ENCODE results near the gene RUSF1. TPM values are rescaled to one million over a fixed set of nuclear protein-coding genes. Genes with fewer than 3 reads are reported as not detected.

Gene RUSF1
- total RNA-seq, 1 donor from 2014 or later, result 64.6 TPM

- H3K36me3 ChIP-seq, result no peaks in the 10 kb centered on the region
- peaks cover 9% of the 10 kb centered on the region for H3K4me1 ChIP-seq
- no peak for DNase-seq (ENCODE audit: extremely low spot score in 2 of 2)
- H3K27ac ChIP-seq, result no peak overlapping the region
- intact Hi-C loops (cut with DNase I), result no loop called here
- no peak overlapping the region for H3K4me3 ChIP-seq
- H3K9me3 ChIP-seq, result no peaks in the 10 kb centered on the region
- no peak for TF ChIP-seq CTCF (IDR thresholded peaks at IDR 0.05)
- no peak for TF ChIP-seq POLR2A (IDR thresholded peaks at IDR 0.05)
- TF ChIP-seq POLR2AphosphoS5 (IDR thresholded peaks at IDR 0.05; ENCODE audit: insufficient read depth in 1 of 2, low read depth in 1 of 2), result no peak
- H3K27me3 ChIP-seq, result no peaks in the 10 kb centered on the region
Measured at GRCh38 chr16:31530405-31530804, 22.2 kb upstream of the RUSF1 start.

GRCh38 chr16:31529937-31530312, 21.7 kb upstream of the RUSF1 start:
- Histone ChIP-seq H3K36me3 (no peaks in the 10 kb centered on the region), H3K27me3 (no peaks in the 10 kb centered on the region), H3K4me1 (peaks cover 9% of the 10 kb centered on the region), H3K27ac (peak overlapping the region; percentile 67), H3K9me3 (no peaks in the 10 kb centered on the region), H3K4me3 (peak overlapping the region; percentile 43)
- TF ChIP-seq CTCF (IDR thresholded peaks at IDR 0.05) (no peak), POLR2A (IDR thresholded peaks at IDR 0.05) (no peak), POLR2AphosphoS5 (IDR thresholded peaks at IDR 0.05; ENCODE audit: insufficient read depth in 1 of 2, low read depth in 1 of 2) (no peak)
- intact Hi-C loops (cut with DNase I), result no loop called here
- no peak for DNase-seq (ENCODE audit: extremely low spot score in 2 of 2)

- peaks cover 9% of the 10 kb centered on the region for H3K4me1 ChIP-seq
- intact Hi-C loops (cut with DNase I), result no loop called here
- H3K36me3 ChIP-seq, result no peaks in the 10 kb centered on the region
- no peaks in the 10 kb centered on the region for H3K27me3 ChIP-seq
- H3K4me3 ChIP-seq, result peak overlapping the region; percentile 43
- peak overlapping the region; percentile 67 for H3K27ac ChIP-seq
- DNase-seq (ENCODE audit: extremely low spot score in 2 of 2), result no peak
- H3K9me3 ChIP-seq, result no peaks in the 10 kb centered on the region
- TF ChIP-seq CTCF (IDR thresholded peaks at IDR 0.05) (no peak), POLR2AphosphoS5 (IDR thresholded peaks at IDR 0.05; ENCODE audit: insufficient read depth in 1 of 2, low read depth in 1 of 2) (no peak), POLR2A (IDR thresholded peaks at IDR 0.05) (no peak)
Measured at GRCh38 chr16:31529108-31529936, 21.1 kb upstream of the RUSF1 start.

GRCh38 chr16:31528523-31529107, 20.4 kb upstream of the RUSF1 start:
- TF ChIP-seq POLR2A (IDR thresholded peaks at IDR 0.05), result no peak
- TF ChIP-seq CTCF (IDR thresholded peaks at IDR 0.05), result no peak
- no peak for TF ChIP-seq POLR2AphosphoS5 (IDR thresholded peaks at IDR 0.05; ENCODE audit: insufficient read depth in 1 of 2, low read depth in 1 of 2)
- no peak for DNase-seq (ENCODE audit: extremely low spot score in 2 of 2)
- Histone ChIP-seq H3K4me3 (peak overlapping the region; percentile 43), H3K27ac (peak overlapping the region; percentile 67), H3K4me1 (peaks cover 9% of the 10 kb centered on the region), H3K9me3 (no peaks in the 10 kb centered on the region), H3K27me3 (no peaks in the 10 kb centered on the region), H3K36me3 (no peaks in the 10 kb centered on the region)
- intact Hi-C loops (cut with DNase I), result no loop called here

GRCh38 chr16:31527734-31528274, 19.6 kb upstream of the RUSF1 start, which contains the start of gene AHSP:
AHSP (plus strand) TSS chr16:31527900; CDS start chr16:31528140, 240 bp downstream.
- H3K27ac ChIP-seq, result peak within 1 kb of the TSS; percentile 67
- no peaks in the 10 kb centered on the region for H3K9me3 ChIP-seq

More at GRCh38 chr16:31527734-31528274, 19.6 kb upstream of the RUSF1 start, which contains the start of gene AHSP:
- peaks cover 9% of the 10 kb centered on the region for H3K4me1 ChIP-seq
- H3K4me3 ChIP-seq, result peak within 1 kb of the TSS; percentile 43
- intact Hi-C loops (cut with DNase I), result no loop called here
- H3K27me3 ChIP-seq, result no peaks in the 10 kb centered on the region
- H3K36me3 ChIP-seq, result no peaks in the 10 kb centered on the region
- no peak for DNase-seq (ENCODE audit: extremely low spot score in 2 of 2)
- TF ChIP-seq POLR2AphosphoS5 (IDR thresholded peaks at IDR 0.05; ENCODE audit: insufficient read depth in 1 of 2, low read depth in 1 of 2) (no peak), CTCF (IDR thresholded peaks at IDR 0.05) (no peak), POLR2A (IDR thresholded peaks at IDR 0.05) (no peak)

All from vagina (tissue), 2 donors.